LNCaP clone FGC (cell line): ENCODE data around the gene GTF3C5.

Experiments used
- DNase-seq: peaks from one replicate; pipeline ENCODE4 v3.0.0-alpha.2; 2011; ENCODE audit warnings: low read depth
- H3K4me3 ChIP-seq: 2 replicates; pipeline ENCODE4 v1.5.1; 2011; ENCODE audit warnings: mild to moderate bottlenecking, low read depth, low read length, control low read depth
- CTCF ChIP-seq: IDR thresholded peaks from 2 replicates; pipeline ENCODE4 v1.5.1; 2012; ENCODE audit warnings: mild to moderate bottlenecking; ENCODE audit not compliant: control insufficient read depth, insufficient read depth; ENCODE audit errors: extremely low read depth

The GTF3C5 gene

GRCh38 chr9:133055788-133056420 lies 25.1 kb downstream of the GTF3C5 start:
- DNase-seq = no peak
- TF ChIP-seq CTCF = no peak
- no peak overlapping the region for H3K4me3 ChIP-seq

GRCh38 chr9:133056533-133056932 lies 25.7 kb downstream of the GTF3C5 start:
- no peak for DNase-seq
- H3K4me3 ChIP-seq = no peak overlapping the region
- TF ChIP-seq CTCF = no peak

- H3K4me3 ChIP-seq = no peak overlapping the region
- TF ChIP-seq CTCF = no peak
- no peak for DNase-seq
Measured at GRCh38 chr9:133057006-133057405, 26.2 kb downstream of the GTF3C5 start.

GRCh38 chr9:133057553-133057952 lies 26.8 kb downstream of the GTF3C5 start:
- H3K4me3 ChIP-seq = no peak overlapping the region
- no peak for TF ChIP-seq CTCF
- DNase-seq = no peak

GRCh38 chr9:133058071-133058470 lies 27.3 kb downstream of the GTF3C5 start:
- no peak for DNase-seq

GRCh38 chr9:133058550-133059320 lies 27.9 kb downstream of the GTF3C5 start:
- no peak for DNase-seq
- no peak overlapping the region for H3K4me3 ChIP-seq
- TF ChIP-seq CTCF = no peak

More at GRCh38 chr9:133058071-133058470, 27.3 kb downstream of the GTF3C5 start:
- no peak for TF ChIP-seq CTCF
- no peak overlapping the region for H3K4me3 ChIP-seq
